Fibroblast of mammary gland (primary cell): ENCODE results near the gene EIF4G3.

ENCODE experiments used
- DNase-seq: peaks from one replicate; pipeline ENCODE4 v3.0.0-alpha.2; 2010; ENCODE audit warnings: low read depth
- H3K4me3 ChIP-seq: 2 replicates; pipeline ENCODE4 v1.5.1; 2011; ENCODE audit warnings: low read depth, mild to moderate bottlenecking, low read length, moderate library complexity; ENCODE audit not compliant: control insufficient read depth
- TF ChIP-seq, protein P1 (sequence below): conservative IDR thresholded peaks from 2 replicates; pipeline ENCODE4 v1.5.1; 2011; ENCODE audit warnings: low read depth, low read length, inconsistent platforms; ENCODE audit not compliant: control insufficient read depth, insufficient read depth

The EIF4G3 gene

DNA sequence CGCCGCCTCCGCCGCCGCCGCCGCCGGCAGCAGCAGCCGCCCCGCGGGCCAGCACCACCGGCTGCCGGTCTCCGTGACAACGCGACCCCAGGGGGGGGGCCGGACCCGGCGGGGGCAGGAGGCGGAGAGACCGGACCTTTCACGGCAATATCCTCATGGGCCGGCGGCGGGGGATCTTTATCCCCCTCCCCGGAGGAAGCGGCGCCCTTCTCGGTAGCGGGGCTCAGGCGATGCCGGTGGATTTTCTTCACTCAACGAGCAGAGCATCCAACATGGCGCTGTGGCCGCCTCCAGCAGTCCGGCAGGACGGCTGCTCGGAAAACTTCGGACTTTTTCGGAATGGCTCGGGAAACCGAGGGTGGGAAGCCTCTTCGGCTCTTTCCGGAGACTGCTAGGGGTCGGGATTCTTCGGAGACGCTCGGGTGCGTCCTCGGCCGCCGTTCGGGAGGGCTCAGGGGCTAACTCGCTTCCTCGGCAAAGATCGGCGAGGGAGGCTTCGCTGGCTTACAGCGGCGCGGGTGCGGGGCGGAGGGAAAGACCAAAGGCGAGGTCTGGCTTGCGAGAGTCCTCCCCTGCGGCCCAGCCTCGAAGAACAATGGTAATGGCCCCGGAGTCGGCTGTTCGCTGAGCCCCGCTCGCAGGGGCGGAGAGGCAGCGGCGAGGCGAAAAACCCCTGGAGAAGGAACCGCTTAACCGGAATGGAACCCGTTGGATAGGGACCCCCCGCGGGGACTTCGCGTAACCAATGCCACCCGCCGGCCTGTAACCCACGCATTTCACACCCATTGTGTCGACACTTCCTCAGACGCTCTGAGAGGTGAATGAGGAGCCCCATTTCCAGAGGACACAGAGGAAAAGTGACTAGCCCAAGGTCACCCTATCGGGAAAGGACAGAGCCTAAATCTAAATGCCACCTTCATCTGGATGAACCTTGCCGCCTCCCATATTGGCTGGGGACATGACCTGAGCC, at the start of gene EIF4G3:
Gene EIF4G3, minus strand, starts transcription at position 312 of the 970 bp plus-strand sequence. CDS start 174,155 bp downstream, outside the sequence.
- TF ChIP-seq, protein P1, sequence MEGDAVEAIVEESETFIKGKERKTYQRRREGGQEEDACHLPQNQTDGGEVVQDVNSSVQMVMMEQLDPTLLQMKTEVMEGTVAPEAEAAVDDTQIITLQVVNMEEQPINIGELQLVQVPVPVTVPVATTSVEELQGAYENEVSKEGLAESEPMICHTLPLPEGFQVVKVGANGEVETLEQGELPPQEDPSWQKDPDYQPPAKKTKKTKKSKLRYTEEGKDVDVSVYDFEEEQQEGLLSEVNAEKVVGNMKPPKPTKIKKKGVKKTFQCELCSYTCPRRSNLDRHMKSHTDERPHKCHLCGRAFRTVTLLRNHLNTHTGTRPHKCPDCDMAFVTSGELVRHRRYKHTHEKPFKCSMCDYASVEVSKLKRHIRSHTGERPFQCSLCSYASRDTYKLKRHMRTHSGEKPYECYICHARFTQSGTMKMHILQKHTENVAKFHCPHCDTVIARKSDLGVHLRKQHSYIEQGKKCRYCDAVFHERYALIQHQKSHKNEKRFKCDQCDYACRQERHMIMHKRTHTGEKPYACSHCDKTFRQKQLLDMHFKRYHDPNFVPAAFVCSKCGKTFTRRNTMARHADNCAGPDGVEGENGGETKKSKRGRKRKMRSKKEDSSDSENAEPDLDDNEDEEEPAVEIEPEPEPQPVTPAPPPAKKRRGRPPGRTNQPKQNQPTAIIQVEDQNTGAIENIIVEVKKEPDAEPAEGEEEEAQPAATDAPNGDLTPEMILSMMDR = no peak
- DNase-seq = peak; percentile 93
- peak within 1 kb of the TSS; percentile 75 for H3K4me3 ChIP-seq

DNA sequence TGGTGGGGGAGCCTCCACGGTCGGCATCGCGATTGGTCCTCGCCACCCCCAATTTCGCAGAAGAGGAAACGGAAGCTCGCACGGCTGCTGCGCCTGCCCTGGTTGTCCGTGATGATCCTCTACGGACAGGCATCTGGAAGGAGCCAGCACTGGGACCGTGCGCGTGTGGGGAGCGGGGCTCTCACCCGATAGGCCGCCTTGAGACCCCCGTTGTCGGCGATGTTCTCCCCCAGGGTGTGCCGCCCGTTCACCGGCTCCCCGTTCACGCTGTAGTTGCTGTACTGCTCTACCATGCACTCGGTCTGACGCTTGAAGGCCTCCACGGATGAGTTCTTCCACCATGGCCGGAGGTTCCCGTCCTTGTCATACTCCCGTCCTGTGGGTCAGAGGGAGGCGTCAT, 48.4 kb upstream of the EIF4G3 start:
- DNase-seq = no peak
- H3K4me3 ChIP-seq = no peak overlapping the region
- TF ChIP-seq, protein P1 = no peak

GRCh38 chr1:21220815-21221214, 44.1 kb upstream of the EIF4G3 start:
- DNase-seq = no peak
- no peak overlapping the region for H3K4me3 ChIP-seq
- TF ChIP-seq, protein P1 = no peak

- H3K4me3 ChIP-seq = no peak overlapping the region
- TF ChIP-seq, protein P1 = no peak
- no peak for DNase-seq
These were observed 43.0 kb upstream of the EIF4G3 start for GRCh38 chr1:21219674-21220073.

DNA sequence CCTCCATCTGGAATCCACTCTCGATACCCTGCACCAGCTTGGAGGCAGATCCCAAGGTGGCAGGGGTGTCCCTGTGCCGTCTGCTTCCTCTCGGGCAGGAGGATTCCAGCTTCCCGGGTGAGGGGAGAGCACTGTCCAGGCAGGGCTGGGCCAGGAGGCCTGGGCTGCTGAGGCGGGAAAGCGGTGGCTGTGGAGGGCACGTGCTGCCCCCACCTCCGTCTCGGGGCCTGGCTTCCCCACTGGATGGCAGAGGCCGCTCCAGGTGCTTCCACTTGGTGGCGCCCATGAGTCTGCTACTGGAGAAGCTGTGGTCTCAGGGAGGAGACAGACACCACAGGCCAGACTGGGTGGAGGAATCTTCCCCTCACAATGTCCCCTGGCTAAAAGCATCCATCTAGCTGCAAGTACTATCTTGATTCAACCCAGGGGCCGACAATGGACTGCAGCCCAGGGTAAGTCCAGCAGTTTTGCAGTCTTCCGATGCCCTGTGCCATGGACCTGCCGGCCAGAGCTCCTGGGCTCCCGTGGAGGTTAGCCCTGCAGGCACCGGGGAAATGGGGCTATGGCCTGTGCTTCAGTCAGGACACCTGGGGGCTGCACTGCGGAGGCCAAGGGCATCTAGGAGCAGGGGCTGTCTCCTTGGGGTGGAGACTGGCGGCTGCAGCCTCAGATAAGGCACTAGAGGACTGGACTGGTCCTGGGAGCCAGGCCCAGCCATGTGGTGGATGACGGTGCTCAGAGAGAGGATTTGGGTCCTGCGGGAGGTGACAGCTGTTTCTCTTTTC, 41.3 kb upstream of the EIF4G3 start:
- TF ChIP-seq, protein P1 = peak; percentile 51
- peak; percentile 29 for DNase-seq
- no peak overlapping the region for H3K4me3 ChIP-seq
